ENCODE measurements around the gene C1GALT1. TPM values are rescaled to one million over a fixed set of nuclear protein-coding genes. Genes with fewer than 3 reads are reported as not detected.

Gene C1GALT1
- total RNA-seq, 1 experiment from 2014 or later, result 27.2 TPM

- no peak for TF ChIP-seq ZNF274 (IDR thresholded peaks at IDR 0.05; ENCODE audit: low read depth, low read length)
- TF ChIP-seq, protein P1, sequence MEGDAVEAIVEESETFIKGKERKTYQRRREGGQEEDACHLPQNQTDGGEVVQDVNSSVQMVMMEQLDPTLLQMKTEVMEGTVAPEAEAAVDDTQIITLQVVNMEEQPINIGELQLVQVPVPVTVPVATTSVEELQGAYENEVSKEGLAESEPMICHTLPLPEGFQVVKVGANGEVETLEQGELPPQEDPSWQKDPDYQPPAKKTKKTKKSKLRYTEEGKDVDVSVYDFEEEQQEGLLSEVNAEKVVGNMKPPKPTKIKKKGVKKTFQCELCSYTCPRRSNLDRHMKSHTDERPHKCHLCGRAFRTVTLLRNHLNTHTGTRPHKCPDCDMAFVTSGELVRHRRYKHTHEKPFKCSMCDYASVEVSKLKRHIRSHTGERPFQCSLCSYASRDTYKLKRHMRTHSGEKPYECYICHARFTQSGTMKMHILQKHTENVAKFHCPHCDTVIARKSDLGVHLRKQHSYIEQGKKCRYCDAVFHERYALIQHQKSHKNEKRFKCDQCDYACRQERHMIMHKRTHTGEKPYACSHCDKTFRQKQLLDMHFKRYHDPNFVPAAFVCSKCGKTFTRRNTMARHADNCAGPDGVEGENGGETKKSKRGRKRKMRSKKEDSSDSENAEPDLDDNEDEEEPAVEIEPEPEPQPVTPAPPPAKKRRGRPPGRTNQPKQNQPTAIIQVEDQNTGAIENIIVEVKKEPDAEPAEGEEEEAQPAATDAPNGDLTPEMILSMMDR (IDR thresholded peaks at IDR 0.05 in 2 of 3, conservative IDR thresholded peaks at IDR 0.05 in 1 of 3; ENCODE audit: borderline replicate concordance in 1 of 3, insufficient read depth in 1 of 3, low read depth in 2 of 3, low read length in 2 of 3), result no peak
- no peak for TF ChIP-seq RAD21 (IDR thresholded peaks at IDR 0.05; ENCODE audit: low read depth)
- no peak for TF ChIP-seq POLR2AphosphoS5 (IDR thresholded peaks at IDR 0.05; ENCODE audit: low read depth, low read length)
- no peak for TF ChIP-seq TCF7L2 (IDR thresholded peaks at IDR 0.05; ENCODE audit: borderline replicate concordance, extremely low read depth, insufficient read depth, insufficient read length)
- no peak for TF ChIP-seq FOSL1 (IDR thresholded peaks at IDR 0.05; ENCODE audit: low read depth)
- TF ChIP-seq CBX3 (IDR thresholded peaks at IDR 0.05; ENCODE audit: low read depth), result no peak
- no peak for TF ChIP-seq CEBPB (IDR thresholded peaks at IDR 0.05; ENCODE audit: low read depth)
- TF ChIP-seq JUND (IDR thresholded peaks at IDR 0.05), result no peak
- no peak for TF ChIP-seq EZH2phosphoT487 (IDR thresholded peaks at IDR 0.05; ENCODE audit: borderline replicate concordance)
- TF ChIP-seq EZH2 (IDR thresholded peaks at IDR 0.05), result no peak
- no peak for TF ChIP-seq ELF1 (IDR thresholded peaks at IDR 0.05; ENCODE audit: borderline replicate concordance, low read depth)
These were observed 38.5 kb downstream of the C1GALT1 start (continued) for GRCh38 chr7:7220821-7221220.

DNA sequence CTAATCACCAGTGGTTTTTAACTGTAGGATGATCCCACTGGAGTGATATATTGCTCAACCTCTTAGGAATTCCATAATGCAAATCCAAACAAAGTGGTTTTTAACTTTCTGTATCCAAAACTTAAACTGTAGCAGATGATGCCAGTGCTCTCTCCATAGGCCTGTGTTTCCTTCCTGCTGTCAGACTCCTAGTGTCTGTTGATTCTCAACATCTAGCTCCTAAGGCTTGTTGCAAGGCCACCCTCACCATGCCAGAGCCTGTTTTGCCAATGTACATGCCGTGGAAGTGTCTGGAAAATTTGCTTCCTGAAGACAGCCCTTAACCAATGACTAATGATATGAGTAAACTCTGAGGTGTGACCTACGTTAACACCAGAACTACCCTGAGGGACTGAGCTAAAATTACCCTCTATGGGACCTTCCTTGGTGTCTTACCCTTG is 39.3 kb downstream of the C1GALT1 start:
- DNase-seq (ENCODE audit: low read depth, low spot score), result peak; percentile 71
- RAD21 ChIA-PET (ENCODE audit: low non-redundant PET in 1 of 2, low total read pairs in 2 of 2, uncharacterized antibody in 2 of 2, unreplicated experiment in 2 of 2), result no interaction called here
- Histone ChIP-seq H3K27me3 (ENCODE audit: insufficient read depth, low read length) (no peaks in the 10 kb centered on the region), H3K4me3 (replicated peaks in 1 of 2; ENCODE audit: low read depth in 1 of 2, low read length in 2 of 2) (no peak overlapping the region), H3K9me3 (ENCODE audit: control insufficient read depth in 1 of 2, insufficient read depth in 1 of 2, low read depth in 1 of 2, low read length in 2 of 2) (no peaks in the 10 kb centered on the region), H3K9me2 (ENCODE audit: insufficient read depth) (no peaks in the 10 kb centered on the region), H4K20me1 (ENCODE audit: insufficient read depth) (no peaks in the 10 kb centered on the region), H3K36me3 (ENCODE audit: control insufficient read depth in 1 of 2, insufficient read depth in 2 of 2, low read length in 2 of 2) (no peaks in the 10 kb centered on the region), H2AFZ (ENCODE audit: low read depth, low read length, poor library complexity, severe bottlenecking) (no peak overlapping the region), H3K9ac (ENCODE audit: low read length) (no peak overlapping the region), H3K4me1 (ENCODE audit: control insufficient read depth in 1 of 2, insufficient read depth in 2 of 2, low read length in 2 of 2) (peaks cover 0 to 18% of the 10 kb centered on the region in 2 experiments; a peak in 2 of 4 replicates), H3K4me2 (ENCODE audit: low read length) (peak overlapping the region; percentile 47), H3K27ac (ENCODE audit: low read depth, low read length) (no peak overlapping the region), H3K79me2 (ENCODE audit: insufficient read depth, low read length) (peaks cover 24% of the 10 kb centered on the region)
- ATAC-seq, result peak; percentile 86
- TF ChIP-seq POLR2AphosphoS5 (IDR thresholded peaks at IDR 0.05; ENCODE audit: low read depth, low read length), result peak; percentile 14; the same call in 1 of the 2 replicates
- TF ChIP-seq SRF (IDR thresholded peaks at IDR 0.05; ENCODE audit: low read depth), result no peak
- peak; percentile 63 for TF ChIP-seq FOSL1 (IDR thresholded peaks at IDR 0.05; ENCODE audit: low read depth)
- TF ChIP-seq, protein P2, sequence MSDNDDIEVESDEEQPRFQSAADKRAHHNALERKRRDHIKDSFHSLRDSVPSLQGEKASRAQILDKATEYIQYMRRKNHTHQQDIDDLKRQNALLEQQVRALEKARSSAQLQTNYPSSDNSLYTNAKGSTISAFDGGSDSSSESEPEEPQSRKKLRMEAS (IDR thresholded peaks at IDR 0.05), result peak; percentile 76
- TF ChIP-seq, protein P3, sequence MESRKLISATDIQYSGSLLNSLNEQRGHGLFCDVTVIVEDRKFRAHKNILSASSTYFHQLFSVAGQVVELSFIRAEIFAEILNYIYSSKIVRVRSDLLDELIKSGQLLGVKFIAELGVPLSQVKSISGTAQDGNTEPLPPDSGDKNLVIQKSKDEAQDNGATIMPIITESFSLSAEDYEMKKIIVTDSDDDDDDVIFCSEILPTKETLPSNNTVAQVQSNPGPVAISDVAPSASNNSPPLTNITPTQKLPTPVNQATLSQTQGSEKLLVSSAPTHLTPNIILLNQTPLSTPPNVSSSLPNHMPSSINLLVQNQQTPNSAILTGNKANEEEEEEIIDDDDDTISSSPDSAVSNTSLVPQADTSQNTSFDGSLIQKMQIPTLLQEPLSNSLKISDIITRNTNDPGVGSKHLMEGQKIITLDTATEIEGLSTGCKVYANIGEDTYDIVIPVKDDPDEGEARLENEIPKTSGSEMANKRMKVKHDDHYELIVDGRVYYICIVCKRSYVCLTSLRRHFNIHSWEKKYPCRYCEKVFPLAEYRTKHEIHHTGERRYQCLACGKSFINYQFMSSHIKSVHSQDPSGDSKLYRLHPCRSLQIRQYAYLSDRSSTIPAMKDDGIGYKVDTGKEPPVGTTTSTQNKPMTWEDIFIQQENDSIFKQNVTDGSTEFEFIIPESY (IDR thresholded peaks at IDR 0.05; ENCODE audit: extremely low read depth, insufficient replicate concordance, low read length), result no peak
- no peak for TF ChIP-seq RAD21 (IDR thresholded peaks at IDR 0.05; ENCODE audit: low read depth)
- peak; percentile 69 for TF ChIP-seq JUND (IDR thresholded peaks at IDR 0.05)
- TF ChIP-seq SP1 (IDR thresholded peaks at IDR 0.05; ENCODE audit: low read depth), result peak; percentile 75
- no peak for TF ChIP-seq POLR2A (IDR thresholded peaks at IDR 0.05; ENCODE audit: borderline replicate concordance, extremely low read depth, insufficient read depth, insufficient read length)
- TF ChIP-seq ZFX (IDR thresholded peaks at IDR 0.05), result no peak
- TF ChIP-seq CBX3 (IDR thresholded peaks at IDR 0.05; ENCODE audit: low read depth), result peak; percentile 72
- TF ChIP-seq CEBPB (IDR thresholded peaks at IDR 0.05; ENCODE audit: low read depth), result peak; percentile 62
- intact Hi-C loops (cut with micrococcal nuclease), result no loop called here
- CTCF ChIA-PET, result interaction anchor here (1.3 kb wide), 1 partner anchor 118 kb away, joined by 3 read pairs; no protein-coding TSS in a partner anchor
- POLR2A ChIA-PET, result interaction anchor here (0.7 kb wide), 1 partner anchor 21 kb away, joined by 3 read pairs; no protein-coding TSS in a partner anchor
- no TSS peak for BruUV-seq (replicated peaks)

All from HCT116 (cell line).